K562 (cell line): ENCODE results near the gene NPM1. TPM values are rescaled to one million over a fixed set of nuclear protein-coding genes. Genes with fewer than 3 reads are reported as not detected.

Source experiments
- ARID4B ChIP-seq: sonication (generic); formaldehyde crosslinking; IDR thresholded peaks from 2 replicates; pipeline ENCODE4 v1.8.0; 2022; ENCODE audit warnings: mild to moderate bottlenecking, missing genetic modification reagents
- ATF3 ChIP-seq, 2 experiments: fragments of 450-650 bp in 1 of 2; sonication (generic) in 1 of 2; formaldehyde crosslinking in 1 of 2; IDR thresholded peaks in 1 of 2; conservative IDR thresholded peaks in 1 of 2; 2 replicates each; pipeline versions ENCODE4 v1.6.1 to v1.8.1; 2016 to 2023; ENCODE audit warnings: mild to moderate bottlenecking in 2 of 2, moderate library complexity in 2 of 2, inconsistent platforms in 1 of 2, missing genetic modification reagents in 1 of 2
- ZBTB40 ChIP-seq, 2 experiments: fragments of 450-650 bp in 1 of 2; sonication (generic) in 1 of 2; formaldehyde crosslinking in 1 of 2; IDR thresholded peaks; 2 replicates each; pipeline versions ENCODE4 v1.7.1 to v1.9.0; 2016 to 2022; ENCODE audit warnings: inconsistent platforms in 1 of 2, mild to moderate bottlenecking in 1 of 2, missing genetic modification reagents in 1 of 2
- polyA plus RNA-seq, 8 experiments: library from polyadenylated mRNA; depleted of rRNA in 4 of 8; stranded (reverse) in 5 of 8; unstranded in 3 of 8; fragments of >200 nt; fragmentation: Nextera tagmentation in 2 of 8; fragmentation: Illumina TruSeq in 1 of 8; extraction: Ambion mirVana in 2 of 8; extraction: Trizol in 1 of 8; gene quantifications; 2 replicates each; pipeline versions ENCODE4 v1.2.1 to v1.2.3, GENCODE V29; 2011 to 2014; ENCODE audit warnings: inconsistent platforms in 1 of 8, missing spikeins in 1 of 8
- total RNA-seq, 7 experiments: library from RNA; depleted of rRNA in 6 of 7; stranded (reverse); fragments of >200 nt in 6 of 7; fragmentation: Illumina TruSeq in 2 of 7; extraction: Trizol in 2 of 7; gene quantifications; 2 replicates each; pipeline versions ENCODE4 v1.2.1 to v1.2.3, GENCODE V29; 2011 to 2021; ENCODE audit warnings: low replicate concordance in 1 of 7

The NPM1 gene
- total and polyA plus RNA-seq, 9 of the 15 experiments (the other 6 are each of a cell fraction or from before 2014, with no cell fraction given): 2,438 to 6,909 (median 5,639) TPM

GRCh38 chr5:171387970-171388815 is 544 bp downstream of the NPM1 start (continued):
- no peak for TF ChIP-seq ZBTB40 (IDR thresholded peaks at IDR 0.05)
- peak; percentile 53; the same call in 1 of the 2 replicates for TF ChIP-seq ZBTB40 (CRISPR knock-in tag; IDR thresholded peaks at IDR 0.05)
- no peak for TF ChIP-seq ATF3 (IDR thresholded peaks at IDR 0.05)
- 0 out of 2 replicates have a peak, but pooled peaks have one; percentile 42 for TF ChIP-seq ATF3 (CRISPR knock-in tag; conservative IDR thresholded peaks at IDR 0.05)
- TF ChIP-seq ARID4B (CRISPR knock-in tag): peak; percentile 98
